Mucosa of stomach (tissue), 1 donor: ENCODE measurements around the gene RERE.

ENCODE experiments used
- H3K27me3 ChIP-seq: one replicate; pipeline ENCODE4 v1.7.0; 2013; ENCODE audit warnings: mild to moderate bottlenecking, low read length; ENCODE audit not compliant: control insufficient read depth, insufficient read depth
- H3K36me3 ChIP-seq: one replicate; pipeline ENCODE4 v1.7.0; 2013; ENCODE audit warnings: low read length; ENCODE audit not compliant: control insufficient read depth, insufficient read depth
- H3K4me1 ChIP-seq: one replicate; pipeline ENCODE4 v1.7.0; 2013; ENCODE audit warnings: mild to moderate bottlenecking, low read length; ENCODE audit not compliant: control insufficient read depth, insufficient read depth
- H3K4me3 ChIP-seq: one replicate; pipeline ENCODE4 v1.7.0; 2013; ENCODE audit warnings: low read length
- H3K9ac ChIP-seq: one replicate; pipeline ENCODE4 v1.7.0; 2013; ENCODE audit warnings: mild to moderate bottlenecking, low read length, moderate library complexity
- H3K9me3 ChIP-seq: one replicate; pipeline ENCODE4 v1.7.0; 2013; ENCODE audit warnings: mild to moderate bottlenecking, low read length, moderate library complexity; ENCODE audit not compliant: control insufficient read depth
- donor health status: Pancreatic carcinoma.

Gene RERE

GRCh38 chr1:8523666-8524206, 293.7 kb downstream of the RERE start:
- Histone ChIP-seq H3K9ac (no peak overlapping the region), H3K4me3 (no peak overlapping the region), H3K27me3 (no peaks in the 10 kb centered on the region), H3K4me1 (peaks cover 11% of the 10 kb centered on the region), H3K36me3 (no peaks in the 10 kb centered on the region), H3K9me3 (no peaks in the 10 kb centered on the region)

GRCh38 chr1:8520483-8520966, 296.9 kb downstream of the RERE start:
- no peaks in the 10 kb centered on the region for H3K36me3 ChIP-seq
- H3K9me3 ChIP-seq: no peaks in the 10 kb centered on the region
- H3K9ac ChIP-seq: no peak overlapping the region
- H3K4me3 ChIP-seq: no peak overlapping the region
- H3K27me3 ChIP-seq: no peaks in the 10 kb centered on the region
- peaks cover 21% of the 10 kb centered on the region for H3K4me1 ChIP-seq

GRCh38 chr1:8519167-8519566, 298.3 kb downstream of the RERE start:
- Histone ChIP-seq H3K36me3 (no peaks in the 10 kb centered on the region), H3K9ac (no peak overlapping the region), H3K4me3 (no peak overlapping the region), H3K27me3 (no peaks in the 10 kb centered on the region), H3K9me3 (no peaks in the 10 kb centered on the region), H3K4me1 (peaks cover 15% of the 10 kb centered on the region)

- H3K4me1 ChIP-seq: peaks cover 11% of the 10 kb centered on the region
- no peak overlapping the region for H3K4me3 ChIP-seq
Observed at GRCh38 chr1:8518490-8518801, 299.0 kb downstream of the RERE start.

GRCh38 chr1:8517661-8518489, 299.6 kb downstream of the RERE start:
- H3K27me3 ChIP-seq: no peaks in the 10 kb centered on the region
- H3K9ac ChIP-seq: no peak overlapping the region
- peaks cover 11% of the 10 kb centered on the region for H3K4me1 ChIP-seq
- no peak overlapping the region for H3K4me3 ChIP-seq
- no peaks in the 10 kb centered on the region for H3K9me3 ChIP-seq
- H3K36me3 ChIP-seq: no peaks in the 10 kb centered on the region

More at GRCh38 chr1:8518490-8518801, 299.0 kb downstream of the RERE start:
- Histone ChIP-seq H3K9me3 (no peaks in the 10 kb centered on the region), H3K9ac (no peak overlapping the region), H3K27me3 (no peaks in the 10 kb centered on the region), H3K36me3 (no peaks in the 10 kb centered on the region)

- Histone ChIP-seq H3K27me3 (no peaks in the 10 kb centered on the region), H3K9ac (no peak overlapping the region), H3K4me3 (no peak overlapping the region), H3K4me1 (peaks cover 11% of the 10 kb centered on the region), H3K36me3 (no peaks in the 10 kb centered on the region), H3K9me3 (no peaks in the 10 kb centered on the region)
Observed at GRCh38 chr1:8516793-8517556, 300.5 kb downstream of the RERE start.

- no peaks in the 10 kb centered on the region for H3K9me3 ChIP-seq
- H3K27me3 ChIP-seq: no peaks in the 10 kb centered on the region
- H3K36me3 ChIP-seq: no peaks in the 10 kb centered on the region
- H3K4me3 ChIP-seq: no peak overlapping the region
- peaks cover 11% of the 10 kb centered on the region for H3K4me1 ChIP-seq
- H3K9ac ChIP-seq: no peak overlapping the region
Observed at GRCh38 chr1:8516278-8516777, 301.1 kb downstream of the RERE start.

- H3K9ac ChIP-seq: no peak overlapping the region
- H3K27me3 ChIP-seq: no peaks in the 10 kb centered on the region
- H3K36me3 ChIP-seq: no peaks in the 10 kb centered on the region
- H3K9me3 ChIP-seq: no peaks in the 10 kb centered on the region
- no peak overlapping the region for H3K4me3 ChIP-seq
- H3K4me1 ChIP-seq: peaks cover 18% of the 10 kb centered on the region
Observed at GRCh38 chr1:8512504-8512903, 304.9 kb downstream of the RERE start.

- Histone ChIP-seq H3K9ac (no peak overlapping the region), H3K9me3 (no peaks in the 10 kb centered on the region), H3K27me3 (no peaks in the 10 kb centered on the region), H3K36me3 (no peaks in the 10 kb centered on the region), H3K4me3 (no peak overlapping the region), H3K4me1 (peaks cover 7% of the 10 kb centered on the region)
Observed at GRCh38 chr1:8510041-8510823, 307.2 kb downstream of the RERE start.

- H3K27me3 ChIP-seq: no peaks in the 10 kb centered on the region
- no peak overlapping the region for H3K4me3 ChIP-seq
- no peak overlapping the region for H3K9ac ChIP-seq
- H3K9me3 ChIP-seq: no peaks in the 10 kb centered on the region
- H3K36me3 ChIP-seq: no peaks in the 10 kb centered on the region
- peaks cover 7% of the 10 kb centered on the region for H3K4me1 ChIP-seq
Observed at GRCh38 chr1:8509579-8509978, 307.9 kb downstream of the RERE start.

GRCh38 chr1:8506995-8507615, 310.3 kb downstream of the RERE start:
- Histone ChIP-seq H3K27me3 (no peaks in the 10 kb centered on the region), H3K9ac (no peak overlapping the region), H3K9me3 (no peaks in the 10 kb centered on the region), H3K36me3 (no peaks in the 10 kb centered on the region), H3K4me1 (peaks cover 7% of the 10 kb centered on the region), H3K4me3 (no peak overlapping the region)
